ENCODE data around the gene FAF2.

FAF2 gene

GRCh38 chr5:176413709-176414191, 34.4 kb upstream of the FAF2 start:
- no peak for DNase-seq (ENCODE audit: low read depth)
- no peak overlapping the region for H3K4me3 ChIP-seq (replicated peaks; ENCODE audit: low read depth, low read length)
- TF ChIP-seq, protein P1, sequence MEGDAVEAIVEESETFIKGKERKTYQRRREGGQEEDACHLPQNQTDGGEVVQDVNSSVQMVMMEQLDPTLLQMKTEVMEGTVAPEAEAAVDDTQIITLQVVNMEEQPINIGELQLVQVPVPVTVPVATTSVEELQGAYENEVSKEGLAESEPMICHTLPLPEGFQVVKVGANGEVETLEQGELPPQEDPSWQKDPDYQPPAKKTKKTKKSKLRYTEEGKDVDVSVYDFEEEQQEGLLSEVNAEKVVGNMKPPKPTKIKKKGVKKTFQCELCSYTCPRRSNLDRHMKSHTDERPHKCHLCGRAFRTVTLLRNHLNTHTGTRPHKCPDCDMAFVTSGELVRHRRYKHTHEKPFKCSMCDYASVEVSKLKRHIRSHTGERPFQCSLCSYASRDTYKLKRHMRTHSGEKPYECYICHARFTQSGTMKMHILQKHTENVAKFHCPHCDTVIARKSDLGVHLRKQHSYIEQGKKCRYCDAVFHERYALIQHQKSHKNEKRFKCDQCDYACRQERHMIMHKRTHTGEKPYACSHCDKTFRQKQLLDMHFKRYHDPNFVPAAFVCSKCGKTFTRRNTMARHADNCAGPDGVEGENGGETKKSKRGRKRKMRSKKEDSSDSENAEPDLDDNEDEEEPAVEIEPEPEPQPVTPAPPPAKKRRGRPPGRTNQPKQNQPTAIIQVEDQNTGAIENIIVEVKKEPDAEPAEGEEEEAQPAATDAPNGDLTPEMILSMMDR (IDR thresholded peaks at IDR 0.05; ENCODE audit: low read length, missing control alignments): no peak

GRCh38 chr5:176414704-176415103, 33.5 kb upstream of the FAF2 start:
- TF ChIP-seq, protein P1 (IDR thresholded peaks at IDR 0.05; ENCODE audit: low read length, missing control alignments): no peak
- H3K4me3 ChIP-seq (replicated peaks; ENCODE audit: low read depth, low read length): no peak overlapping the region
- DNase-seq (ENCODE audit: low read depth): no peak

DNA sequence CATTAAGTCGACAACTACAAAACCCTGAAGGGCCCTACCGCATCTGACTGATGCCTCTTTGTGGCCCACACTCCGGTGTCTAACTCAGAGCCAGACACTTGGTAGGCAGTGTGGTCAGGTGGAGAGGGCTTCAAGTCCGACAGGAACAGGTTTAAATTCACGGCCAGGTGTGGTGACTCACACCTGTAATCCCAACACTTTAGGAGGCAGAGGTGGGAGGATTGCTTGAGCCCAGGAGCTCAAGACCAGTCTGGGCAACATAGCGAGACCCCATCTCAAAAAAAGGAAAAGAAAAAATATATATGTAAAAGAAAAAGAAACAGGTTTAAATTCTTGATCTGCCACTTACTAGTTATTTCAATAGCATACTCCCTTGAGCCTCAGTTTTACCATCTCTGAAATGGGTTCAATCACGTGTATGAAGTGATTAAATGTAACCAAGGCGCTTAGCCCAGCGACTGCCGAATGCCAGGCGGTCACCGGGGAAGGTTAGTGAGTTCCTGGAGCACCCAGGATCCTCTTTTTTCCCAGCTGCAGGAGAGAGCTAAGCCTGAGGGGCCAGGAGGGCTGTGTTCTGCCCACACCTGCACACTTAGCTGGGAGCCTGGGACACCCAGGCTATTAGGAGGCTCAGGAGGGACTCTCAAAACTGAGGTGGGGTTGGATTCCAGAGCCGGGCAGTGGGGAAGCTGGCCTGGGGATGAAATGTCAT, 32.8 kb upstream of the FAF2 start:
- peak overlapping the region; percentile 76 for H3K4me3 ChIP-seq (replicated peaks; ENCODE audit: low read depth, low read length)
- TF ChIP-seq, protein P1 (IDR thresholded peaks at IDR 0.05; ENCODE audit: low read length, missing control alignments): no peak
- DNase-seq (ENCODE audit: low read depth): no peak

DNA sequence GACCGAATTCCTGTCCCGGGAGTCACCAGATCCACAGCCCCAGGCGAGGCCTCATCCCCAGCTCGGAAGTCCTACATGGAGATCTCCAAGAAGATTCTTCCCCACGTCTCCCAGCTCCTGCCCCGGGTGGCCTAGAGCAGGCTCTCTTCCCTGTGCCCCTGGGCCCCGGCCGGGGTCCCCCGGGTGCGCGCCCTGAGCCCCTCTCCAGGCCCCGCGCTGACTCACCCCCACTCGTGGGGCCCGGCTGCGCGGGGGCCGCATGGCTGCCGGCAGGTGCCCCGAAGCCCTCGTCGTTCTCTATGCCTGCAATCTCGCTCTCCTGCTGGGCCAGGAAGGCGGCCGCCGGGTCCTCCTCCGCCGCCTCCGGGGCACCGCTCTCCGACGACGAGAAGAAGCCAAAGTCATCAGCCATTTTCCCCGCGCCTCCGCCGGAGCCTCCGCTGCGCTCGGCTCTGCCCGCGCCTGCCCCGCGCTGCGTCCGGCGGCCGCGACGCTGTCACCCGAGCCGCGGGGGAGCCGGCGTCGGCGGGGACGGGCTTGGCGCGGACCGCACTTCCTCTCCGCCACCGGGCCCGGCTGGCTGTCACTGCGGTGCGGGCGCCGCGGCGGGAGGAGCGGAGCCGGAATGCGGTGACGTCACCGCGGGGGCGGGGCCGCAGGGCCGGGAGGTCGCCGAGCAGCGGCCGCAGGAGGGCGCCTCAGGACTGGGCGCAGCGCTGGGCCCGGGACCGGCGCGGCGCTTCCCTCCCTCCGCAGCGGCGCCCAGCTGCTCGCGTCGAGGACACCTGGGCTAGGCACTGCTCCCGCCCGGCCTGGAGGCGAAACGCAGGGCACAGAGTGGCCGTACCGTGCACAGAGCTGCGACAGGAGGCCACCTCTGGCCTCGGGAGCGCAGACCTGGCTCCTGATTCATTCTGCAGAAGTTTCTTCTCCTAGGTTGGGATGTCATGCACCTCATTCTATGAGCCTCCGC, 31.9 kb upstream of the FAF2 start, which contains the start of gene CLTB:
TSS of gene CLTB (minus strand) at position 588 of the 973 bp plus-strand sequence. CDS start at position 412, 176 bp downstream.
- H3K4me3 ChIP-seq (replicated peaks; ENCODE audit: low read depth, low read length): peak within 1 kb of the TSS; percentile 76
- TF ChIP-seq, protein P1 (IDR thresholded peaks at IDR 0.05; ENCODE audit: low read length, missing control alignments): peak; percentile 11
- peak; percentile 80 for DNase-seq (ENCODE audit: low read depth)

GRCh38 chr5:176416965-176417364, 31.2 kb upstream of the FAF2 start:
- TF ChIP-seq, protein P1 (IDR thresholded peaks at IDR 0.05; ENCODE audit: low read length, missing control alignments): no peak
- no peak for DNase-seq (ENCODE audit: low read depth)
- no peak overlapping the region for H3K4me3 ChIP-seq (replicated peaks; ENCODE audit: low read depth, low read length)

GRCh38 chr5:176418251-176418650, 29.9 kb upstream of the FAF2 start:
- no peak for DNase-seq (ENCODE audit: low read depth)
- TF ChIP-seq, protein P1 (IDR thresholded peaks at IDR 0.05; ENCODE audit: low read length, missing control alignments): no peak
- no peak overlapping the region for H3K4me3 ChIP-seq (replicated peaks; ENCODE audit: low read depth, low read length)

Measured in fibroblast of pulmonary artery (primary cell).